GM21723 (cell line): ENCODE measurements around the gene MELK.

Experiments
- ATAC-seq: cut with Tn5 transposase; IDR thresholded peaks from one replicate; pipeline ENCODE4 v1.9.1; 2021; ENCODE audit warnings: mild to moderate bottlenecking, moderate library complexity; ENCODE audit not compliant: unreplicated experiment

The MELK gene

DNA sequence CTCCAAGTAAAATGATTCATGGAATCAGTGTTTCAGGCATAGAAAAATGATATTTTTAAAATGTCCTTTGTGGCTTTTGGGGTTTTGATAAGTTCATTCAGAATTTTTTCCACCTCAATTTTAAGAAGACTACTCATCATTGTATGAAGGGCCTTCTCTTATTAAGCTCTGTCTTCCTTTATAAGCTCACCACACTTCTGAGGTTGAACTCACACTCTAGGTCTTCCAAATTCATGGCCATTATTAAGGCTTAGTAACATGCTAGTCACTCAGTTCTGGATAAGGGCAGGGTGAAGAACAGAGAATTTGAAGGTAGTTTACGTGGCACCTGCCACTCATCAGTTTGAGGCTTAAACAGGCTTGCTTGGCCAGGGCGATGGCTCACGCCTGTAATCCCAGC, 4.2 kb downstream of the MELK start:
- no peak for ATAC-seq

DNA sequence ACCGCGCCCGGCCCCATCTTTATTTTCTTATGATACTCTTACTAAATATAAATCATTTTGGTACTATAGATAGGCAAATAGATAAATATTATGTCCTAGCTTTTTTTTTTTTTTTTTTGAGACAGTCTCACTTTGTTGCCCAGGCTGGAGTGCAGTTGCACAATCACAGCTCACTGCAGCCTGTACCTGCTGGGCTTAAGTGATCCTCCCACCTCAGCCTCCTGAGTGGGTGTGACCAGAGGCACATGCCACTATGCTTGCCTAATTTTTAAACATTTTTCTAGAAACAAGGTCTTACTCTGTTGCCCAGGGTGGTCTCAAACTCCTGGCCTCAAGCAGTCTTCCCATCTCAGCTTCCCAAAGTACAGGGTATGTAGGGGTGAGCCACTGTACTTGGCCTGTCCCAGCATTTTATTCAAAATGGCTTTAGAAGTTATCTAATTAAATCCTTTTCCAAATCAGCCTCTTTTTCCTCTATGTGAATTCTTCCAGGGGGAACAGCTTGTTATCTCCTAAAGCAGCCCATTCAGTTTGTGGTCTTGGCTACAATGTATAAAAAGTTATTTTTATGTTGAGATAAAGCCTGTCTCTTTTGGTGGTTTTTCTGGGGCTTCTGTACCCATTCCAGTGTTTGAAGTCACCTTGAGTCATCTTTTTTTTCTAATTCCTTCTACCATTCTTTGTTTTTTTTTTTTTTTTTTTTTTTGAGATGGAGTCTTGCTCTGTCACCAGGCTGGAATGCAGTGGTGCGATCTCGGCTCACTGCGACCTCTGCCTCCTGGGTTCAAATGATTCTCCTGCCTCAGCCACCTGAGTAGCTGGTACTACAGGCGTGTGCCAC, 12.1 kb downstream of the MELK start:
- no peak for ATAC-seq

DNA sequence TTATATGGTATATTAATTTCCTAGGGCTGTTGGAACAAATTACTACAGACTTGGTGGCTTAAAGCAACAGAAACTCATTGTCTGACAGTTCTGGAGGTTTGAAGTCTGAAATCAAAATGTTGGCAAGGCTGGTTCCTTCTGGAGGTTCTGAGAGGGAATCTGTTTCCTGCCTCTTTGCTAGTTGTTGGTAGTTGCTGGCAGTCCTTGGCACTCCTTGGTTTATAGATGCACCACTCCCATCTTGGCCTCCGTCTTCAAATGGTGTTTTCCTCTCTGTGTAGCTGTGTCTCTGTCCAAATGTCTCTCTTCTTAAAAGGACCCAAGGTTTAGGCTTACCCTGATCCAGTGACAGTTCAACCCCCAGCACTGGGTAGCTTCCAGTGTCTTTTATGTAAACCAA, 17.5 kb downstream of the MELK start:
- ATAC-seq, result no peak

DNA sequence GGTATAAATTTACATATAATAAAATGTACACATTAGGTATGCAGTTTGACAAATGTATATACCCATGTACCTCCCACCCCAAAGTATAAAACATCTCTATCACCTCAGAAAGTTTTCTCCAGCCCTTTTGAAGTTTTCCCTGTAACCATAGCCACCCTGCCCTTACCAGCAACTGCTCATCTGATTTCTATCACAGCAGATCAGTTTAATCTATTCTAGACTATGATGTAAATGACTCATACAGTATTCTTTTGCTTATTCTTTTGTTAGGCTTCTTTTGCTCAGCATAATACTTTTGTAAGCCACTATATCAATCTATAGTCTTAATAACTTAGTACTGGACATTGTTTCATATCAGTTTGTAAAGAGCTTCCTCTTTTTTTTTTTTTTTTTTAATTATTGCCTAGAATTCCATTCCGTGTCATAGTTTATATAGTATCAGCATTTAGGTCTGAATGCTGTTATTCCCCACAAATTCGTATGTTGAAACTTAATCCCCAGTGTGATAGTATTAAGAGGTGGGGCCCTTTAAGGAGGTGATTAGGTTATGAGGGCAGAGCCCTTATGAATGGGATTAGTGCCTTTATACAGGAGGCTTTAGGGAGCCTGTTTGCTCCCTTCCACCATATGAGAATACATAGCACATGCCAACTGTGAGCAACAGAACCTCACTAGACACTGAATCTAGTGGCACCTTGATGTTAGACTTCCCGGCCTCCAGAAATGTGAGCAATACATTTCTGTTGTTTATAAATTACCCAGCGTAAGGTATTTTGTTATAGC, 20.3 kb downstream of the MELK start:
- no peak for ATAC-seq

DNA sequence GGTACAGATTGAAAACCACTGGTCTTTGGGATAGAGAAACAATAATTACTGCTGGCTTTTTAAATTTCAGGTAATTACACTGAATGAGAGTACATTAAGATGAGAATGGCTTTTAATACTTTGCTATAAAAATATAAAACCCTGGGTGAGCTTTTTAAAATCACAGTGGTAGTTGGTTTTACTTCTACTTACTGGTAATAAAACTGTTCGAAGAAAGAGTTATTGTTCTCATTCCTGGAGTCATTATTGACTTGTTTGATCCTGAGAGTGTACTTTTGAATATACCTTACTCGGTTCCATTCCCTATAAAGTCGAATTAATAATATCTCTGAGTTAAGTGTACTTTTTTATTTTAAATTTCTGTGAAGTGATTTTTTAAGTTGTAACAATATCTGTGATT, 21.5 kb downstream of the MELK start:
- ATAC-seq, result no peak

DNA sequence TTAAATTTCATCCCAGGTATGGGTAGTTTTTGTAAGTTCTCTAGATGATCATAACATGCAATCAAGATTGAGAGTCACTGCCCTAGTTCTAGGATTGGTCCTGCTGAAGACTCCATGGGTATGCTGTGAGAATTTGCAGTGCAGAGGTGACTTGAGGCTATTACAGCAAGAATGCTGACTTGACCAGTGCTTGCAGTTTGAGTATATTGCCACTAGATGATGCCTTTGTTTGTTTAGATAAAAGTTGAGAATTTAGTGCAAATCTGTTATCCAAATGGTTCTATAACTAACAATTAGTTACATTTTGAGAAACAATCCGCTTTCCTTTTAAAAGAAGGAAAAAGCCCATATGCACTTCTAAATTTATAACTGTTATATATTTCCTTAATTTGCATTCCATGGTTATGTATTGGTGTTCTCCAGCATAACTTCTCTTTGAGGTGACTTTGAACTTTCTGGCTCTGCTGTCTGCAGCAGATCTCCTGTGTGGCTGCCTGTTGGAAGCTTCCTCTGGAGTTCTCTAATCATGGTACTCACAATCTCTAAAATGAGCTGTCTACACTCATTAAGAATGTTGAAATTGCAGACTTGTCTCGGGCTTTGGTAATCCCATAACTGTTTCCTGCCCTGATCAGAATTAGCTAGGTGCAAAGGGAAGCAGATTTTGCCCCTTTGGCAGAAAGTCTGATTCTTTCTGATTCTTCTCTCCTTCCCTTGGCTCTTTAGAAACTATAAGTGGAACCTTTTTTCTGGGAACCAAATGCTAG, 24.9 kb downstream of the MELK start:
- ATAC-seq, result no peak

DNA sequence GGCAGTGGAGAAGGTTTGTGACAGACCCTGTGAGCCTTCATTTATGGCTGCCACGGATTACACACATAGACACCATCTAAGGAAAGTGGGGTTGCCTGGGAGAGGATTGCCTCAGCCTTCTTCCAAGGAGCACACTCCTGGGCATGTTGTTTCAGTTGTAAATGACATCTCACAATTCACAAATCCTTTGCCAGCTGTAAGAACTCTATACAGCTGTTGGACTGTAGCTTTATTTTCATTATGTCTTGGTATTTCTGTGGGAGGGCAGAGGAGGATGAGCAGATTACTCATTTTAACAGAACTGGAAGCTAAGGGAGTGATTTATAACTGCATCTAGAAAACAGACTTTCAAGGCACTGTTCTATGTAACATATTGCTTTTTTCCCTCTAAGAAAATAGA, 25.6 kb downstream of the MELK start:
- ATAC-seq, result no peak

DNA sequence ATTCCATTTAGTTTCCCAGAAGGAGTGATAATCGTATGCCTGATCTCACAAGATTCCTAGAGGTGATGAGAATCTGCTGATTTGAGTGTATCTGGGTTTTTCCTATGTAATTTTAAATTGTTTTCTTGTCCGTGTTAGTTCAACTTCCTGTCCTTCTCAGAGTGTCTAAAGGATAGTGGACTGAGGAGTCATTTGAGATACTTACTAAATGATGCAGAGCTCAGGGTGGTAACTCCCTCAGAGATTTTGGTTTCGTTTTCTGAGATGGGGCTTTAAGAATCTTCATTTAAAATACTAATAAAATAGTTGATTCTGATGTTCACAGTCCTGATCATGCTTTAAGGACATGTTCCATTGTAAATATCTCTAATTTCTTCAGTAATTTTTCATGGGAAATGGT, 30.3 kb downstream of the MELK start:
- peak; percentile 69 for ATAC-seq

DNA sequence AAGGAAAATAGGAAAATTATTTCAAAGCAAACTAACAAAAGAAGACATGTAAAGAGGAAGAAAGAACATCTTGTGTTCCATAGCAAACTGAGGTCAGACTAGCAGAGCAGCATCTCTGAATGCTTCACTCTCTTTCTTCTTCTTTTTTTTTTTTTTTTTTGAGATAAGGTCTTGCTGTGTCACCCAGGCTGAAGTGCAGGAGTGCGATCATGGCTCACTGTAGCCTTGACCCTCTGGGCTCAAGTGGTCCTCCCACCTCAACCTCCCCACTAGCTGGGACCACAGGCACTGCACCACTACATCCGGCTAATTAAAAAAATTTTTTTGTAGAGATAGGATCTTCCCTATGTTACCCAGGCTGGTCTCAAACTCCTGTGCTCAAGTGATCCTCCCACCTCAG, 36.6 kb downstream of the MELK start:
- ATAC-seq, result no peak

DNA sequence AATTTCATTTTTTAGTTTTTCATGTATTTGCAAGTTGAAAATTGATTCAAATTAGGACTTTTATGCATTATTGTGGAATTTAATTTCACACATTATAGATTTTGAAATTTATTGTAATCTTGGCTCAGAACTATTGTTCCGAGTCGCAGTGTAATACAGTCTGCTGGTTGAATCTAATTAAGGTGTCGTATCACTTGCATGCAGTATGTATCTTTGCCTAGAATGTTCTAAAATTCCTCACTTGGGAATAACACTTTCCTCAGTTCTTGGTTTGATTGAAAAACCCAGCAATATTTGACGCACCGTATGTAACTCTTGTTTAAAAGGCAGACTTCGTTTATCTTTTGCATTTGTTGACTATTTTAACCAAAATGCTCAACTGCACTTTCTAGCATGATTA, 49.4 kb downstream of the MELK start:
- ATAC-seq, result no peak

DNA sequence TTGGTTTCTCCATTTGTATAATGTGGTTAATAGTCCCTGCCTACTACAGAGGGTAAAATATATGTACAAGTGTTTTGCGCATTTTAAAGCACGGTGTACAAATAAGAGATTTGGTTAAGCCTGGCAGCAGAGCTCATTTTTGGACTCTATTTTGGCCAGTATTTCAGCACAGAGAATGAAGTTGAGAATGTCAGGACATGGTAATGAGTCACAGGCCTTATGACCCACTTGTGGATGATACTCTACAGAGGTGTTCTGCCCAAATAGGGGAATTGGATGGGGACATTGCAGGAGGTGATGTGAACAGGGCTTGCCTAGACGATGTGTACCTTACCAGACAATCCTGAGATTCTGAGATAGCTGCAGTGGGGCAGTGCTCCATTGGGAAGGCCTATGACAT, 50.6 kb downstream of the MELK start:
- no peak for ATAC-seq

DNA sequence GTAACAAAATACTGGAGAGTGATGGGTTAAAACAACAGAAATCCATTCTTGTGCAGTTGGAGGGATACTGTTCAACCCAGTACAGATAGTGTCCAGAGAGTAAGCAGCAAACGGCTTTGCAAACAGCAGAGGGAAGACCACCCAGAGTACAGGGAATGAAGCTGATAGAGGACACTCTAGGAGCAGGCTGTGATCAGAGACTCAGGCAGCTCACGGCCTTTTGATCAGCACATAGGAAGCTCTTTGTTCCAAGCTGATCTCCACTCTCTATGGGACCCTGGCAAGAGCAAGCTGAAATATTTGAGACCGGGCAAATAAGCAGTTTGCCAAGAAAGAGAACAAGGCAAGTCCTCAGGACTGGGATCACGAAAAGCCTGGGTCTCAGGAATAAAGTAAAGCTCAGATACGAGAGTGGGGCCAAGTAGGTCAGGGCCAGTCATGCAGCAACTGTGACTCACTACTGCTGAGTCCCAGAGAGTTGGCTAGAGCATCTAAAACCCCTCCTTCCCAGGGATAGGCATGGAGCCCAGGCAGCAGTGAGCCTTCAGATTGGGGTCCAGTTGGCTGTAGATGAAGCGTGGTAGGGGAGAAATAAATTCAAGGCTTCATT, 52.4 kb downstream of the MELK start:
- no peak for ATAC-seq

DNA sequence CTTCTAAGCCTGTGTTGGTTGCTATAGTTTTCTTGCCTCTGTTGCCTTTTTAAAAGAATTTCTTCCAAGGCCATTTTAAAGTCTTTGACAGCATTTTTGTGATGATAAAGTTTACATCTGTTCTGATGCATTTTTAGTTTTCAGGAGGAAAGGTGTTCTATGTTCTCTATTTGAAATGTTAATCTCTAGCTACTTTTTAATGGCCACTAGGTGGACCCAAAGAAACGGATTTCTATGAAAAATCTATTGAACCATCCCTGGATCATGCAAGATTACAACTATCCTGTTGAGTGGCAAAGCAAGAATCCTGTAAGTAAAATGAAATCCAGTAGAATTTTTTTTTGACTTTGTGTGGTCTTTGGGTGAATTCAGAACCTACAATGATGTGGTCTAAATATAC, 60.2 kb downstream of the MELK start:
- no peak for ATAC-seq

DNA sequence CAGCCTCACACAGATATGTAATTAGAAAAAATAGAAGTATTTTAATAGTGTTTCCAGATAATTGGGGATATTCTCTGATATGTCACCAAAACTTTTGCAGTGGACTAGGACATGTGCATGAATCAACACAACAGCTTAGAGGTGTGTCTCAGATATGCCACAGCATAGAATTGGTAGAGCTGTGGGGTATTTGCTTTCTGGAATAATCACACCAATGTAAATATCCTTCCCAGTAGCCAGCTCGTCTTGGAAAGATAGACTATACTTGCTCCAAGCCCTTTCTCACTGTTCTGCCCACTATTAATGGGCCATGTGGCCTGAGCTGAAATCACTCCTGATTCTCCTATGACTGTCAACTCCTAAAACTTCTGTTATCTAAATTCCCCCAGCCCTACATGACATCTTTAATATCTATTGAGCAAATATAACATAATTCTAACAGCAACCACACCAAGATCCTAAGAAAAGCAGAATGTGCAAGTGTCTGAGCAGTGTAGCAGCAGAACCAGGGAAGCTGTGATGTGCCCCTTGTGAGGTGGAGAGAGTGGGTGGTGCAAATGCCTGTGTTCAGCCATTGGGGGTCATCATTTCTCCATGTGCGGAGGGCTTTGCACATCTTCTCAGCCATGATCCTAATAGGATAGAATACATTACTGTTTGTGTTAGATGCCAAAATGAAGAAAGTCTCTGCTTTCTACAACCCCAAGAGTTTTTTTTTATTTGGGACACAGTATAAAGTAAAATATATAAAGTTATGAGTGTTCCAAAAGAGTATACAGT, 65.0 kb downstream of the MELK start:
- no peak for ATAC-seq

DNA sequence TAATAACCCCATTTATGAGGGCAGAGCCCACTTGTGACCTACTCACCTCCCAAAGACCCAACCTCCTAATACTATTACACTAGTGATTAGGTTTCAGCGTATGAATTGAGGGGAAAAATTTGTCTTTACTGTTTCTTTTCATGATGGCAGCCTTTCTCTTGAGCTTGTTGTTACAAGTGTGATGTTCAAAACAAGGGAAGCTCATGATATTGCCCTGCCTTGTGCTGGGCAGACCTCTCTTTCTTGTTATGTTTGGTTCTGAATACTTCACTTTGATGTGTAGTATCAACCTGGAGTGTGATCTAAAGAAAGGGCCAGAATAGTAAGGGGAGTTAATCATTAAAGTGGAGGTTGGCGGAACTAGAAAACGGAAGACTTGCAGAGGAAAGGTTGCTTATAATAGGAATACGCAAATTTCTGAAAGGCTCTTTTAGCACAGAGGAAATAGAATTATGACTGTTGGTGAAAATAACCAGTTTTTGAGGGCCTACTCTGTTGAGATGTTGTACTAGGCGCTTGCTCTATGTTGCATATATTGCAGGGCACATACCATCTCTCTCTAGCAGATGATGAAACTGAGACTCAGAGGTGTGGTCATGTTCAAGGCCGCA, 68.2 kb downstream of the MELK start:
- ATAC-seq, result peak; percentile 76

DNA sequence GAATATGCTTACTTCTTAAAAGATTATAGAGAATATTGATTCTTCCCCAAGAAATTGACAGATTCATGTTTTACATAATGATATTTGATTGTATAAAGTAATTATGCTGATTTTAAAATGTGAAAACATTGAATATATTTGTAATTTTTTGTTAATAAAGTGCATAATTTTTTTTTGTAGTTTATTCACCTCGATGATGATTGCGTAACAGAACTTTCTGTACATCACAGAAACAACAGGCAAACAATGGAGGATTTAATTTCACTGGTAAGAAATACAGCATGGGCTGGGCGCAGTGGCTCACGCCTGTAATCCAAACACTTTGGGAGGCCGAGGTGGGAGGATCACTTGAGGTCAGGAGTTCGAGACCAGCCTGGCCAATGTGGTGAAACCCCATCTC, 70.1 kb downstream of the MELK start:
- ATAC-seq, result no peak

DNA sequence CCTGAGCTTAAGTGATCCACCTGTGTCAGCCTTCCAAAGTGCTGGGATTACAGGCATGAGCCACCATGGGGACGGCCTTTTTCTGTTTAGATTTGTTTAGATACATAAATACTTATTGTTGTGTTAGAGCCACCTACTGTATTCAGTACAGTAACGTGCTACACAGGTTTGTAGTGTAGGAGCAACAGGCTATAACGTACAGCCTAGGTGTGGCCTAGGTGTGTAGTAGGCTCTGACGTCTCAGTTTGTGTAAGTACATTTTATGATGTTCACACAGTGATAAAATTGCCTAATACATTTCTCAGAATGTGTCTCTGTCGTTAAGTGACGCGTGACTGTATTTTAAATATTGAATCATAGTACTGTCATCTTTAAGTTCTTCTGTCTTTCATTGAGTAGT, 84.1 kb downstream of the MELK start:
- no peak for ATAC-seq

DNA sequence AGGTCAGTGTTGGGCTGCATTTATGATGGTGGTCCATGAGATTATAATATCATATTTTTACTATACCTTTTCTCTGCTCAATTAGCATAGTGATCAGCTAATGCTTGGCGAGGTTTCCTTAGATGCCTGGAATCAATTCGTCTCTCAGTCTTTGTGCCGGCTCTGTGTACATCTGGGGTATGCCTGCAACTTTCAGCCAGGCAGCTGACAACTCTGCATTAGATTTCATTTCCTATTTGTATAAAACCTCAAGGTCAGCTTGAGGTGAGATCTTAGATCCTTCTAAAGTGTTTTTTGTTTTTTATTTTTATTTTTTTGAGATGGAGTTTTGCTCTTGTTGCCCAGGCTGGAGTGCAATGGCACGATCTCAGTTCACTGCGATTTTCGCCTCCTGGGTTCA, 86.8 kb downstream of the MELK start:
- peak; percentile 63 for ATAC-seq

DNA sequence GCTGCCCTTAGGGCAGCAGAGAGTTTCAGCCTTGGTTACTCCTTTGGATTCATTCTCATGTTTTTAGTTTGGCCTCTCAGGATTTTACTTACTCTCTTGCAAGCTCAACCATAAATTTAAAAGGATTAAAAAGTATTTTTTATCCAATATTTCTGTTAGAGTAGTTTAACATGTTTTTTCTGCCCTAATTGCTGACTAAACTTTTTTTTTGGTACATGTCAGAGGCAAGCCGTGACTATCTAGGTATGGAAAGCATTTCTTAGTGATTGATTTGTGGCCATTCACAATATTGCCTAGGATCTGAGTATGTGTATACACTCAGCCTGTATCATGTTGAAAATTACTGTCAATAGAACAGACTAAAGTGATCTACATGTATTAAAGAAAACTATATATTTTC, 92.1 kb downstream of the MELK start:
- ATAC-seq, result no peak

DNA sequence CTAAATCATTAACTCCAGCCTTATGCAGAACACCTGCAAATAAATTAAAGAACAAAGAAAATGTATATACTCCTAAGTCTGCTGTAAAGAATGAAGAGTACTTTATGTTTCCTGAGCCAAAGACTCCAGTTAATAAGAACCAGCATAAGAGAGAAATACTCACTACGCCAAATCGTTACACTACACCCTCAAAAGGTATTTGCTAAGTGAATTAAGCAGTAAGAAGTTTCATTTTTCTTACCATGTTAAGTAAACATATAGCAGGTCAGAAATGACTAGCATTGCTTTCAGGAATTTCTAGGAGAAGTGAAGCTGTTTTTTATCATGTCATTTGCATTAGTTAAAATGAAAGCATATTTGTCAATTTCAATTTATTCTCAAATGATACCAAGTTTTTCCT, 92.7 kb downstream of the MELK start:
- no peak for ATAC-seq
